Measurements from ENCODE around the gene FYB1. TPM values are rescaled to one million over a fixed set of nuclear protein-coding genes. Genes with fewer than 3 reads are reported as not detected.

Gene FYB1
- total RNA-seq, 1 experiment from 2014 or later: 1.3 TPM

DNA sequence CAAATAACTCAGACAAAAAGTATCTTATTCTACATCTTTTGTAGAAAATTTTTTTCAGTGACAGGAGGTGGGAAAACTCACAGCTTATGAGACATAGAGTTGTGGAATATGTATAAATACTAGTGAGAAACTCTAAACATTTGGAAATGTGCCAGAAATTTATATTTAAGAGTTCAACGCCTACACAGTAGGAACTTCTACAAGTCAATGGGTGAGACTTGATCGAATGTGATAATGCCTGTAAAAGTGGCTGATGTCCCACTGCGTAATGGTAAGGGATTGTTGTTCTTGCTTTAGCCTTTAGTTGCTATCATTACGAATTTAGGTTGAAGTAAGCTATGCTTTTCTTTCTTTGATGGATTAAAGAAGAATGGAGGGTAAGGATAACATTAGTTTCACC is 105.2 kb downstream of the FYB1 start:
- no peaks in the 10 kb centered on the region for H3K27me3 ChIP-seq (replicated peaks; ENCODE audit: control insufficient read depth, insufficient read depth, low read length)
- no peaks in the 10 kb centered on the region for H3K36me3 ChIP-seq (ENCODE audit: control insufficient read depth, insufficient read depth, low read length)
- H3K9me3 Mint-ChIP-seq (ENCODE audit: unreplicated experiment): no peaks in the 10 kb centered on the region
- no peaks in the 10 kb centered on the region for H3K9me3 ChIP-seq
- BruUV-seq (replicated peaks): no TSS peak
- H3K4me3 ChIP-seq (ENCODE audit: low read depth, low read length): no peak overlapping the region
- H3K4me1 Mint-ChIP-seq (ENCODE audit: low read depth, unreplicated experiment): peaks cover 7% of the 10 kb centered on the region
- DNase-seq: no peak
- peaks cover 10% of the 10 kb centered on the region for H3K27me3 Mint-ChIP-seq (ENCODE audit: insufficient read depth, unreplicated experiment)
- H3K27ac Mint-ChIP-seq (ENCODE audit: unreplicated experiment): no peak overlapping the region
- H3K4me3 Mint-ChIP-seq (ENCODE audit: unreplicated experiment): no peak overlapping the region
- no peaks in the 10 kb centered on the region for H3K36me3 Mint-ChIP-seq (ENCODE audit: insufficient read depth, unreplicated experiment)
- ChIA-PET POLR2A (no interaction called here), CTCF (no interaction called here)
- H3K4me1 ChIP-seq: no peaks in the 10 kb centered on the region; the same call in 1 of the 2 replicates
- TF ChIP-seq, protein P1, sequence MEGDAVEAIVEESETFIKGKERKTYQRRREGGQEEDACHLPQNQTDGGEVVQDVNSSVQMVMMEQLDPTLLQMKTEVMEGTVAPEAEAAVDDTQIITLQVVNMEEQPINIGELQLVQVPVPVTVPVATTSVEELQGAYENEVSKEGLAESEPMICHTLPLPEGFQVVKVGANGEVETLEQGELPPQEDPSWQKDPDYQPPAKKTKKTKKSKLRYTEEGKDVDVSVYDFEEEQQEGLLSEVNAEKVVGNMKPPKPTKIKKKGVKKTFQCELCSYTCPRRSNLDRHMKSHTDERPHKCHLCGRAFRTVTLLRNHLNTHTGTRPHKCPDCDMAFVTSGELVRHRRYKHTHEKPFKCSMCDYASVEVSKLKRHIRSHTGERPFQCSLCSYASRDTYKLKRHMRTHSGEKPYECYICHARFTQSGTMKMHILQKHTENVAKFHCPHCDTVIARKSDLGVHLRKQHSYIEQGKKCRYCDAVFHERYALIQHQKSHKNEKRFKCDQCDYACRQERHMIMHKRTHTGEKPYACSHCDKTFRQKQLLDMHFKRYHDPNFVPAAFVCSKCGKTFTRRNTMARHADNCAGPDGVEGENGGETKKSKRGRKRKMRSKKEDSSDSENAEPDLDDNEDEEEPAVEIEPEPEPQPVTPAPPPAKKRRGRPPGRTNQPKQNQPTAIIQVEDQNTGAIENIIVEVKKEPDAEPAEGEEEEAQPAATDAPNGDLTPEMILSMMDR (IDR thresholded peaks at IDR 0.05; ENCODE audit: insufficient read depth in 1 of 2, low read depth in 1 of 2, low read length in 1 of 2, severe bottlenecking in 1 of 2, unreplicated experiment in 1 of 2): no peak
- intact Hi-C loops (cut with micrococcal nuclease; ENCODE audit: unreplicated experiment): no loop called here

DNA sequence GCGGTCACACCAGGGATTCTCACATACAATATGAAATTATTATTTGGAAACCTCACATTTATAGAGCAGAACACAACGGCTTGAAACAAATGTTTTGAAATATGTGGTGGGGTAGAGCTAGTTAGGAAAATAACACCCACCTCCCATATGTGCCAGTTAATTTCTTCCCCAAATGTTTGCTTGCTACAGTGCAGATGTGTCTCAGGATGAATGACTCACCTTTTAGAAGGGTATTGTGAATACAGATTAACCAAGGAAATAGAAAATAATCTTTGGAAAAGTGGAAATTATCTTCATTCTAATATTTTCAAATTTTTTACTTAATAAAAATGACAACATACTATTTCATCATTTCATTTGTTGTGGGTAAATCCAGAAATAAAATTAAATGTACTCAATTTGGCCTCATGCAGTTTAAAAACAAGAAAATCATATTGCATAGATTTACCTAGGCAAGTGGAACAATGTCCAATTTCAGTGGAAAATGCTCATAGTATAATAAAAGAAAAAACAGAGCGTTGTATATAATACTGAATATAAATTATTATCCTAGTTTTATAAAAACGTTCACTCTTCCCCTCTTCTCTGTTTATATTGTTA is 105.9 kb downstream of the FYB1 start:
- no peaks in the 10 kb centered on the region for H3K27me3 ChIP-seq (replicated peaks; ENCODE audit: control insufficient read depth, insufficient read depth, low read length)
- ChIA-PET POLR2A (no interaction called here), CTCF (no interaction called here)
- no peak overlapping the region for H3K4me3 ChIP-seq (ENCODE audit: low read depth, low read length)
- Mint-ChIP-seq H3K36me3 (ENCODE audit: insufficient read depth, unreplicated experiment) (no peaks in the 10 kb centered on the region), H3K4me3 (ENCODE audit: unreplicated experiment) (no peak overlapping the region), H3K9me3 (ENCODE audit: unreplicated experiment) (no peaks in the 10 kb centered on the region), H3K27ac (ENCODE audit: unreplicated experiment) (no peak overlapping the region), H3K27me3 (ENCODE audit: insufficient read depth, unreplicated experiment) (peaks cover 12% of the 10 kb centered on the region), H3K4me1 (ENCODE audit: low read depth, unreplicated experiment) (peaks cover 7% of the 10 kb centered on the region)
- H3K4me1 ChIP-seq: no peaks in the 10 kb centered on the region; the same call in 1 of the 2 replicates
- no peaks in the 10 kb centered on the region for H3K9me3 ChIP-seq
- no peaks in the 10 kb centered on the region for H3K36me3 ChIP-seq (ENCODE audit: control insufficient read depth, insufficient read depth, low read length)
- intact Hi-C loops (cut with micrococcal nuclease; ENCODE audit: unreplicated experiment): no loop called here
- BruUV-seq (replicated peaks): no TSS peak
- DNase-seq: no peak
- TF ChIP-seq, protein P1 (IDR thresholded peaks at IDR 0.05; ENCODE audit: insufficient read depth in 1 of 2, low read depth in 1 of 2, low read length in 1 of 2, severe bottlenecking in 1 of 2, unreplicated experiment in 1 of 2): no peak

DNA sequence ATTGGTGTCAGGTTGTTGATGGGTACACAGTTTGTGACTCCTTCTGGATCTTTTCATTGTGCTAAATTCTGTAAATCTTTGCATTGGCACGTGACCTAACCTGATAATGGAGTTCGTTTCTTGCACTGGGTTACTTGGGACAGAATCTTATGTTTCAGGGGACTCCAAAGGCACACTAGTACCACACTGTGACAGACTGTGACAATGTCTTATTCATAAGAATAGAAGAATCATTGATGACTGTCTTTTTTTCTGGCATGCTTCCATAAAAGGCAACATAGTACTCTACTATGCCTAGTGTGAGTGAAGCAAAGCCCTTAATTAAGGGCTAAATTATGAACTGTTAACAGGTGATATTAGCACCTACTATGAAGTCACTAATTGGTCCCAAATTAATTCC is 109.8 kb downstream of the FYB1 start:
- intact Hi-C loops (cut with micrococcal nuclease; ENCODE audit: unreplicated experiment): no loop called here
- CTCF ChIA-PET: no interaction called here

More for the DNA sequence above, 109.8 kb downstream of the FYB1 start:
- POLR2A ChIA-PET: no interaction called here
- Histone ChIP-seq H3K36me3 (ENCODE audit: control insufficient read depth, insufficient read depth, low read length) (no peaks in the 10 kb centered on the region), H3K4me1 (no peaks in the 10 kb centered on the region), H3K27me3 (replicated peaks; ENCODE audit: control insufficient read depth, insufficient read depth, low read length) (no peaks in the 10 kb centered on the region), H3K9me3 (no peaks in the 10 kb centered on the region), H3K4me3 (ENCODE audit: low read depth, low read length) (no peak overlapping the region)
- H3K4me3 Mint-ChIP-seq (ENCODE audit: unreplicated experiment): no peak overlapping the region
- H3K4me1 Mint-ChIP-seq (ENCODE audit: low read depth, unreplicated experiment): no peaks in the 10 kb centered on the region
- no TSS peak for BruUV-seq (replicated peaks)
- H3K27ac Mint-ChIP-seq (ENCODE audit: unreplicated experiment): no peak overlapping the region
- no peaks in the 10 kb centered on the region for H3K9me3 Mint-ChIP-seq (ENCODE audit: unreplicated experiment)
- no peaks in the 10 kb centered on the region for H3K36me3 Mint-ChIP-seq (ENCODE audit: insufficient read depth, unreplicated experiment)
- DNase-seq: no peak
- TF ChIP-seq, protein P1 (IDR thresholded peaks at IDR 0.05; ENCODE audit: insufficient read depth in 1 of 2, low read depth in 1 of 2, low read length in 1 of 2, severe bottlenecking in 1 of 2, unreplicated experiment in 1 of 2): no peak
- H3K27me3 Mint-ChIP-seq (ENCODE audit: insufficient read depth, unreplicated experiment): peaks cover 9% of the 10 kb centered on the region

Measured in Caco-2 (cell line).